ENCODE data around the gene AGTRAP.

Gene AGTRAP

DNA sequence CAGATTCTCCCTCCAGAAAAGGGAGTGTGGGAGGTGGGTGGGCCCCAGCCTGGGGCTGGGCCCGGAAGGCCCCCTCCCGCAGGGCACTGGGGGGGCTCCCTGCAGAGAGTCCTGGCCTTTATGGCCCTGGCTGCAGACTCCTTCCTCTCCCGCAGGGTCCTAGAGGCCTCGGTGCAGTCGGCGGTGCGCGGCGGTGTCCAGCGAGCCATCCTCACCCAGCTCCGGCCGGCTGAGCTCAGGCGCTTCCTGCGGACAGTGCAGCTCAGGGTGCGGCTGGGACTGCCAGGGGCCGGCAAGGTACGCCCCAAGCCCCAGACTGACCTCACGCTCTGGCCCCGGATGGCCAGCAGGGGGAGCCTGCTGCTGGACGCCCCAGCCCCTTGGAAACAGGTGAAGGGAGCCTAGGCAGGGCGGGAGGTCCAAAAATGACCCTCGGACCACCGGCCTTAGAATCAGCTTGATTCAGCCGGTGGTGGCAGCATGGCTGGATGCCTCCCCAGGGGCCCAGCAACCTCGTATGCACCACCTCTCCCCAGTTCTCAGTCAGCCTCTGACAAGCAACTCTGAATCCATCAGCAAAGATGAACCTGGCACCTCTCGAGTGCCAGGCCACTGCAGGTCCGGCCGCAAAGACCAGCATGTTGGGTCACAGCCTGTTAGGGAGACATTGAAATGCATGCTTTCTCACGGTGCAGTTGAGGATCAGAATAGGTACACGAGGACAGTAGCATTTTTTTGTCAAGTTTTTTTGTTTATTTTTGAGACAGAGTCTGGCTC, 49.2 kb downstream of the AGTRAP start:
- DNase-seq (ENCODE audit: low spot score) = peak; percentile 80

DNA sequence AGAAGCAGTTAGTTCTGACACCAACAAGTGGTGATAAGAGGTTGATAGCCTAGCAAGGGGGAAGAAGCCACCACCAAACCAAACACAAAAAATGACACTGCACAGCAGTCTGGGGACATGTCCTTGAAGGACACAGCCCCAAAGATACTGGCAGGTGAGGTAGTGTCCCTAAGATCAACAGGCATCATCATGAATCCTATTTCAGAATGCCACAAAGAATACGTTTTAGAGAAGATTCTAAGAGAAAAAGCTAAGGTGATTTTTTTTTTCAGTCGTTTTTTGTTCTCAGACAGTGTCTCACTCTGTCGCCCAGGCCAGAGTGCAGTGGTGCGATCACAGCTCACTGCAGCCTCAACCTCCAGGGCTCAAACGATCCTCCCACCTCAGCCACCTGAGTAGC, 50.2 kb downstream of the AGTRAP start:
- DNase-seq (ENCODE audit: low spot score) = no peak

DNA sequence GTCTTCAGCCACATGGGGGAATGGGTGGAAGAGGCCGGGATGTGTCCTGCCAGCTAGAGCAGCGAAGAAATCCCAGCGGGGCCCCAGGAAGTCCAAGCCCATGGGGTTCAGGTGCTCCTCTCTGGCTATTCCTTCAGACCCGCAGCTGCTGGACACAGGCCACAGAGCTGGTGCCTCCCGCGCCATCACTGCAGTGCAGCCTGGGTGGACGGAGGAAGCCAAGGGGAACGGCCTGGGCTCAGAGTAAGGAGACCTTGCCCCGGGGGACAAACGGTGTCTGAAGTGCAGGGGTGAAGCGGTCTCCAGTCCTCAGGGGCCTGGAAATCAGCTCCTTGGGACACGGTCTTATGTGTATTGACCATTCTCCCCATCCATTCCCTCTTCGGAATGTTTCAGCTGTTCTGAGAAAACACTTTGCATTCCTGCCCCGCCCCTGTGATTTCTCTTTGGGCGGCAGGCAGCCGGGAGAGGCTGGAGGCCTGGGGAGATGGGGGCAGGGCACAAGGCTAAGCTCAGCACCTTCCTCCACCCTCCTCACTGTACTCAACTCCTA, 51.4 kb downstream of the AGTRAP start:
- DNase-seq (ENCODE audit: low spot score) = peak; percentile 85

DNA sequence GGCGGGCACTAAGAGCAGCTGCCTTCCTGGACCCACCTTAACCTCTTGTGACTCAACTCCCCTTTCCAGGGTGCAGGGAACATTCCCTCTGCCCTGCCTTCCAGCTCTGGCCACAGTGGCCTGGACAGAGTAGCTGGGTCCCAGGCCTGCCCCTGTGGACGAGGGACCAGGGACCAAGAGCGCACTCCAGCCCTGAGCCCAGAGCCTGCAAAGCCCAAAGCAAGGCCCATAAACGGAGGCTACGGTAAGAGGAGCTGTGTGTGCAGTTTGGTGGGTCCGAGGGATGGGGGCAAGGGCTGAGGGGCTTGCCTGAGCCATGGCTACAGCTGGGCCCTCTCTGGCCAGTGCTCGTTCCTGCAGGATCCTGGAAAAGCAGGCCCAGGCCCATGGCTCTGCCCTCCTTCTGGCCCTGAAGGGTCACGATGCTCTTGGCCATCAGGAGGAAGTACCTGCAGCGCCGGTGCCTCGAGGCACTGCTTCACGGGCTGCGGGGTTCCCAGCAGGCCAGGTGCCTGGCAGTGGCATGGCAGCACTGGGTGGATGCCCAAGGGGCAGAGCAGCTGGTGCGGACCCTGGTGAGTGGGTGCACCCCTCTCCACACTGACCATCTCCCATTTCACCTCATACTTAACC, 52.0 kb downstream of the AGTRAP start:
- no peak for DNase-seq (ENCODE audit: low spot score)

DNA sequence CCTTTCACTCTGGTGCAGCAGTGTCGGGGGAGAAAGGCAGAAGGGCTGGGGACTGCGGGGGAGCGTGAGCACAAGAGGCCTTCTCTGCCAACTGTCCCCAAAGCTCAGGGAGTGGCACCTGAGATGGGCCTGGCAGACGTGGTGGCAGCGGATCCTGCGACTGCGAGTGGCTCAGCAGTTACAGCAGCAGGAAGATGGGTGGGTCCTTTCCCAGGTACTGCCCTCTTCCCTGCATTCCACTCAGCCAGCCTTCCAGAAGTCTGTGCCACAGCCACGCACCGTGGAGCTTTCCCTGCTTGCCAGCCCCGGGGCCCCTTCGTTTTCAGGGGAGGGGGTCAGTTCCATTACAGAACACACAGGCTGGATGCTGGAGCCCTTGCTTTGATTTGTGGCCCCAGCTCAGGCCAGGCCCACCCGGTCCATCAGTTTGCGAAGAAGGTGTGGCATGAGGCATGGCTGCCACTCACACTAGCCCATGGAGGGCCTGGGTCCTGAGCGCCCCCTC, 52.7 kb downstream of the AGTRAP start:
- no peak for DNase-seq (ENCODE audit: low spot score)

DNA sequence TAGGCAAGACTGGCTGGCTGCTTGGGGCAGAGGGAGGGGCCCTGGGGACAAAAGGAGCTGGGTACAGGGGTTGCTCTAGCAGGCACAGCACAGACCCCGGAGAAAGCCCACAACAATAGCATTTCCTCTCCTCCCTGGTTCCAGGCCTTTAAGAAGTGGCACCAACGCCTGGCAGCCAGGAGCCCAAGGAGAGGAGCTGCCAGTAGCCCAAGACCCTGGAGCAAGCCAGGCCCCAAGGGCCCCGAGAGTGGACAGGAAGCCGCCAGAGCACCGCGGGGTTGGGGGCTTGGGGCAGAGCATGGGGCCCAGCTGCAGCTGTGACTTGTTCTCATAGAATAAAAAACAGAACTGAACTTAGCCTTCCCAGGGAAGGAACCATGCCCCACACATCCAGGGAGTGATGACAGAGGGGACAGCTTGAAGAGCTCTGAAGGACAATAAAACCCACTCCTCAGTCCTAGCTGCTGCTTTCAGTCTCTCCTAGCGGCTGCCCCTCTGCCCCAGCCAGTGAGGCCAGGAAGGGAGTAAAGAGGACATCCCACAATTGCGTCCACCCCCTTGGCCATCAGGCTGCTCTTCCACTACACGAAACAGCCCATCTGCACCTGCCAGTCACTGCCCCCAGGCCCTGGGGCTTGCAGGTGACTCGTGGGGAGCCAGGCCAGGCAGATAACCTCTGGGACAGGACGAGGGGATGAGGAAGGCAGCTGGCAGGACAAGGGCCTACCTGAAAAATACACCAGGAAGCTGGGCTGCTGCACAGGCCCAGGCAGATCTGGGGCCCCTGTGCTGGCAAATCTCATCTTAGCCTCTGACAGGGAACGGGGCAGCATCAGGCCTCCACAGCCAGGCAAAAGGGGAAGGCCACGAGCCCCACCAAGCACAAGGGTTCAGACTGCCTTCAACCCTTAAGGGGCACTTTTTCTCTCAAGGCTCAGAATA, 53.5 kb downstream of the AGTRAP start:
- no peak for DNase-seq (ENCODE audit: low spot score)

DNA sequence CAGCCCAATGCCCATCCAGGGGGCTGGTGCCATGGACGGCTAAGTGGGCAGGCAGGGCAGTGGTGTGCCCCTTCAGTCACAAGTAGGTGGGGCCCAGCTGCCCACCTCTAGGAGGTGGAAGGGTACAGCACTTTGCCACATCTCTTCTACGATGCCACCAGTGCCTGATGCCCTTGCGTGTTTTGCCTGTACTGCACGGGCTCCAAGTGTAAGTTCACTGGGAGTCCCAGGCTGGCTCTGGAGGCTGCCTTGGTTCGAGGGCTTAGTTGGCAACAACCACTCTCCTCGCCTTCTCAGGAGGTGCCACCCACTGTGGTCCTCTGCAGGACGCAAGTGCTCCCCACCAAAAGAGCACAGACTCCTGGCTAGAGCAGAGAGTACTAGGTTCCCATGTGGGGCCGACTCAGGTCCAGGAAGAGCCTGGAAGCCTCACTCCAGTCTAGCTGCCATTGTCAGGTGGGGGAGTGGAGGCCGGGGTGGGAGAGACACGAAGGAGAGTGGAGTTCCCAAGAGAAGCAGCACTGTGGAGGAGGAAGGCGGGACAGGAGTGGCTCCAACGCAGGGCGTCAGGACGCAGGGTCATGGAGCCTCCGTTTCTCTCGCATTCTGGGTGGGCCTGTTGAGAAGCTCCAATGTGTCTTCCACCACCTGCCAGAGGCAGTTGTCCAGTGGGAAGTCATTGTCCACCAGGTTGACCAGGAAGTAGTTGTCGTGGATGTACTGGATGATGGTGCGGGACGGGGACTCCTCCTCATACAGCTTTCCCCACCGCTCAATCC, 54.4 kb downstream of the AGTRAP start:
- DNase-seq (ENCODE audit: low spot score) = no peak

DNA sequence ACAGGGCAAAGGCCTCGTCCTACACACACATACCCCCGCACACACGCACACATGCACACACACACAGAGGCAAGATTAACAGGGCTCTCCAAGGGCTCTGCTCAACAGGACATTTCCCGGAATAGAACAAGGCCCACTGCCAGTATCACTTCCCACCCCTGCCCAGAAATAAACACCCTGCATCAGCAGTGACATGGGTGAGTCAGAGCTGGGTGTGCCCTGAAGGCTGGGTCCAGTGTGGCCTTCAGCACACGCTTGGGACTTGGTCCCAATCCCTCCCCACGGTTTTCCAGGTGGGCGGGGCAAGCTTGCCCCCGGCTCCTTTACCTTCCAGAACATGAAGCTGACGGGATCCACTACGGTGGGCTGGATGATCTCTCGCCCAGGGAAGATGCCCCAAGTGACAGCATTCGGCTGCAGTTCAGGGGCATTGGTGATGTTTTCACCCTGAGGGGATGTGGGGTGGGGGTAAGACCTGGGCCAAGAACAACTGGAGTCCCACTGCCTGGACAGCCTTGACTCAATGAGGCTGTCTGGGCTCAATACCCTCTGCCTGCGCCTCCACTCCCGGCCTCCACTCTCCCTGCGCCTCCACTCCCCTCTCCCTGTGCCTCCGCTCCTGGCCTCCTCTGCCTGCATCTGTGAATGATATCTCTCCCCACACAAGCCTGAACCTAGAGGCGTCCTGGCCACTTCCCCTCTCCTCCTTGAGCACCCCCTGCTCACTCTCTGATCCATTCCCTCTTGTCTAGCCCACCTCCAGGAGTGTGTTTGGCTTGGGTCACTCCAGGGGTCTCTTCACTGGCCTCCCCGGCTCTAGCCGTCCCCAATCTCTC, 55.2 kb downstream of the AGTRAP start:
- peak; percentile 96 for DNase-seq (ENCODE audit: low spot score)

DNA sequence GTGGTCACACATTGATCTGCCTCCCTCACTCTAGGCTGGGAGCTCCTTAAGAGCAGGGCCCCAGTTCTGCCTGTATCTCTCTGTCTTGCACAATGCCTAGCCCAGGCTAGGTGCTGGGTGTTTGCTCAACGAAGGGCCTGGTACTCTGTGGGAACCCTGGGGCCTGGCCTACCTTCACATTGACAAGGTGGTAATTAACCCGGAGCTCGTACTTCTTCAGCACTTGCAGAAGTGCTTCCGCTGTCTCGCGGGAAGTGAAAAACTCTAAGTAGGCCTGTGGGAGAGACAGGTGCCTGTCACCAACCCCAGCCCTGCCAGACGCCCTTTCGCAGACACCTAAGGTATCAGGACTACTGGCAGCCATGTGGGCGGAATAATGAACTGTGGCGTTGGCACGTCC, 56.2 kb downstream of the AGTRAP start:
- no peak for DNase-seq (ENCODE audit: low spot score)

DNA sequence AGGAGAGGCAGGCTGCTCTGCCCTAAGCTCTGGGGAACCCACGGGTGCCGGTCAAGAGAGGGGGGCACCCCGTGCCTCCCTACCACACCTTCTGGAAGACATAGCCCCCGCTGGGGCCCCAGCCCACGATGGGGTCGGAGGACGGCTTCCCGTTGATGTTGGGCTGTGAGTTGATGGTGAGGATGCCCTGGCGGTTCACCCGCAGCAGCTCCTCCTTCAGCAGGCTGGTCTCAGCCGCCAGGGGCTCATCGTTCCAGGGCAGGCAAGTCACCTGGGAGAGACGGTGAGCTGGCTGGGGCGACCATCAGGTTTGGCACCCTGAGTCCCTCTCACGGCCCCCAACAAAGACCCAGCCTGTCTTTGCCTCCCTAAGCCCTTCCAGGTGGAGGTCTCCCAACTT, 57.9 kb downstream of the AGTRAP start:
- no peak for DNase-seq (ENCODE audit: low spot score)

DNA sequence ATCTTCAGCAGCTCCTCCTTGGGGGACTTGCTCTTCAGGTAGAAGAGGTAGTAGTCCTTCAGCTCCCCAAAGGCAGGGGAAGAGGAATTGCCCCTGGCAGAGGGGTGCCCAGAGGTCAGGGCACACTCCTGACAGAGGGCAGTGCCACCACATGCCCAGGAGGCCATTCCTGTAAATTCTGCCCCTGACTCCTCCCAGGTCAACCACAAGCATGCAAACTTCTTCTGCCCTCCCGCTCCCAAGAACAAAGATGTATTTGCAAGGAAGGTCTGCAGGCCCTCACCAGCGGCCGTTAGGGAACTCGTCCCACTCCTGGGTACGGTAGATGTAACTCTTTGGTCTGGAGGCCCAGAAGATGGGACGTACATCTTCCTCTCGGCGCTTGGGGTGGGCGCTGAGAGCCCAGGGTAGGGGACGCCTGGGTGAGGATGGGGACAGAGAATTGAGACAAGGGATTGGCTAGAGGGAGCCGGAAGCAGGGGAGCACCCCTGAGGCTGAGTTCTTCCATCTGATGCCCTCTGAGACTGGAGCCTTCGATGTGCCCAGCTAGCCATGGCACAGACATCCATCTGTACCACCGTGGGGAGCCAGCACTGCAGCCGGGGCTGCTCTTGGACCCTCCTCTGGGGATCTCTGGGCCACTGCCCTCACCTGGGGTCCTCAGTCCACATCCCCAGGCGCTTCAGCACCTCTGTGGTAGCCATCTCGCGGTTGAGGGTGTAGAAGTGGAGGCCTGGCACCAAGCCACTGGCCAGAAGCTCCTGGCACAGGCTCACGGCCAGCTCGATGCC, 58.7 kb downstream of the AGTRAP start:
- DNase-seq (ENCODE audit: low spot score) = no peak

DNA sequence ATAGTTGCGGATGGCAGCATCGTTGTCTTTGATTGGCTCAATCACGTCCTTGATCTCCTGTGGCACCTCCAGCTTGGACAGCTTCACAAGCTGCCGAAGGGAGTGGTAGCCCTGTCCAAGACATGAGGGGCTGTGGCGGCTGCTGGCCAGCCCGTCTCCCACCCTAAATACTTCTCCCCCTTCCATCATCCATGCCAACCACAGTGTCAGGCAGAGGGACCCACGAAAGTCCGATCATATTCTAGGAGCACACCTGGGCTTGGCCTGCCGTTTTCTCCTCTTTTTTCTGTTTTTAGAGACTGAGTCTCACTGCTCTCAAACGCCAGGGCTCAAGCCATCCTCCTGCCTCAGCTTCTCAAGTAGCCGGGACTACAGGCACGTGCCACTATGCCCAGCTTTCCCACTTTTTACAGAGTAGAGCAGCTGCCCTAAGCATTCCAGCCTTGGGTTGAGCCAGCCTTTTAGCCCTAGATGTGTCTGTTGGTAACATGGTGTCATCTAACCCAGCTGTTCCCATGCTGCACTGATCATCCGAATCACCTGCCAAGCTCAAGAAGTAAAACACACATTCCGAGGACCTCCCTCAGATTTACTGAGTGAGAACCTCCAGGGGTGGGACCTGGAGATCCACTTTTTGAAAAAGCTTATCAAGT, 59.4 kb downstream of the AGTRAP start:
- no peak for DNase-seq (ENCODE audit: low spot score)

DNA sequence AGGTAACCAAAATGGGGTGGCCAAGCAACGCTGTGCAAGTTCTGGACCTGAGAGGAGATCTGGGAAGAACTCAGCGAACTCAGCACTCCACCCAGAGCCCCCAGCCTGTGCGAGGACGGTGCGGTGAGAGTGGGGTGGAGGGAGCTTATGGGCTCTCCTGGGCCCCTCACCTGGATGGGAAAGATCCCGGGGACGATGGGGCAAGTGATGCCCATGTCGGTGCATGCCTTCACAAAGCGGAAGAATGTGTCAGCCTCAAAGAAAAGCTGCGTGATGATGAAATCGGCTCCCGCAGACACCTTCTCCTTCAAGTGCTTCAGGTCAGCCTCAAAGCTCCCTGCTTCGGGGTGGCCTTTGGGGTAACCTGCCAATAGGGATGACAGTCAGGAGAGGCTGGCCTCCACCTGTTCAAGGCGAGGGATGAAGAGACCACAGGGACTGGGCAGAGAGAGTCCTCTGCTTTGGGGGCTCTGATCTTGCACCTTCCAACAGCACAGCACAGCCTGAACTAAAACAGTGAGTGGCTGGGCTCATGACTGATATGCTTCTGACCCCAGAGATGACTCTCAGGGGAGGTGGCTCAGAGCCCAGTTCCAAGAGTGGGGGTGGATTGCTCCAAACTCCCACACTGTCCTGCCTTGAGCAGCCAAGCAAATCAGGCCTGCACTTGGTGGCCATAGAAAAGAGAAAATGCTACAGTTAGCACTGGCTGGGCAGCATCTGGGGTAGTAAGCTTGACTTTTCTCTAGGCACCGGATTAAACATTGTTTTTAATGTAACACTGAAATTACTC, 60.3 kb downstream of the AGTRAP start:
- DNase-seq (ENCODE audit: low spot score) = no peak

DNA sequence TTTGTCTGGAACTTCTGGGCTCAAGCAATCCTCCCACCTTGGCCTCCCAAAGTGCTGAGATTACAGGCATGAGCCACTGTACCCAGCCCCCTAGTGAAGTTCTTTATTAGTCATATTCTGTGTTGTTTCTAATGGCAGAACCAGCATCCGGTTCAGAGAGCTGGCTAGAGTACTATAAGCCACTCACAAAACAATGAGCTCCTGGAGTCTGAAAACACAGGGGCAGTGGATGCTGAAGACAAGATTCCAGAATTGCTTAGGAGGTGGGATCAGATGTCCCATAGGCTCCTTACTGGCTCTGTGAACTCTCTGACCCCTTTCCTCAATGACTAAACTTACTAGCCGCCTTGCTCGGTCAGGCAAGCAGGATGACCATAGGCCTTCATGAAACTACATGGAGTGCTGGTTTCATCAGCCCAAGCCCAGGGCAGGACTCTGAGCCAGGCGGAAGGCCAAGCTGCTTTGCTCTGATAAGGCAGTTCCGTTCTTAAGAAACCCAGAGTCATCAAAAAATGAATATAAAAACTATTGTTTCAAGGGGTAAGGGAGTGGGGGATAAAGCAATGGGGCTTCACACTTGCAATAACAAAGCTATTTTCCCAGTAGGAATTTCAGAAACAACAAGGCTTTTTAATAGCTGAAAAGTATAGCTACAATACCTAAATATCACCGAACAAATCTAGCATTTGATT, 61.7 kb downstream of the AGTRAP start:
- no peak for DNase-seq (ENCODE audit: low spot score)

DNA sequence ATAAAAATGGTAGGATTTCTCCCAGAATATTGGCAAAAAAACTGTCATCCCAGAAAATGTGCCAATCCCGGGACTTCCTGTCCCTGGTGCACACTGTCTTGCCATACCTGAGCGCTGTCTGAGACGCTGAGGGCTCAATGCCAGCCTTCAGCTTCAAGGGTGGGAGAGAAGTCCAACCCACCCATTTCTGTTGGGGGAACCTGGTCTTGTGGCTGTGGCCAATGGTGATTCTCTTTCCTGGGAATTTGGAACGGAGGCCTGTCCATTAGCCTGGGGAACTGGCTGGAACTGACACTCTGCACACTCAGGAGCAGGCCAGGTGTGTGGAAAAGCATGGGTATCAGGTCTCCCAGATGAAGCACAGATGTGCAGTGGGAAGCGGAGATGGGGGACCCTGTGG, 63.2 kb downstream of the AGTRAP start:
- DNase-seq (ENCODE audit: low spot score) = no peak

DNA sequence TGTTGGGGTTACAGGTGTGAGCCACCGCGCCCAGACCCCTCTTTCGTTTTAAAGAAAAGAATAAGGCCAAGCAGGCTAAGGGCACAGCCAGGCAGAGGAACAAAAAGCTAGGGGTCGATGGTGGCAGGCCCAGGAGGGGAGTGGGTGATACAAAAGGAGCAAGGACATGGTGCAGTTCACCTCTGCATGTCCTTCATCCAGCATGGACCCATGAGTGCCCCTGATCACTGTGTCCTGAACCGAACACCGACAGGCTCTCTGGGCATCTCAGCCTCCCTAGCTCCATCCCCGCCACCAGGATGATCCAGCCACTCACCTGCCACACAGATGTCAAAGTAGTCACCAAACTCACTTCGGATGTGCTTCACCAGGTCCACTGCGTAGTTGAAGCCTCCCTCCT, 64.0 kb downstream of the AGTRAP start:
- no peak for DNase-seq (ENCODE audit: low spot score)

DNA sequence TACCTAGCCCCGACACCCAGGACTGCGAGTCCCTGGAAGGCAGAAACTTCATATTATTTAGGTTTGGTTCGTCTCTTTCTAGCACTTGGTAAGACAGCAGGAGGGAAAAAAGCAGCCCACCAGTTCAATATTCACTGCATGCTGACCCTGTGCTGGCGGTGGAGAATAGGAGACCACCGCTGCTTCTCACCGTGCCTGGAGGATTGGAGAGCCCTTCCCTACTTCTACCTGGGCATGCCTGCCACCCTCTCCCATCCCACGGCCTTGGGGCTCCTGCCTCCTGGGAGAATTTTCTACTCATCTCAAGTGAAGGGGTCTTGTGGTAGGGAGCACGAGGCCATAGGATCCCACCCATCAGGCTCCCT, 64.4 kb downstream of the AGTRAP start:
- no peak for DNase-seq (ENCODE audit: low spot score)
